Left renal pelvis (tissue), 4 donors: ENCODE results near the gene A4GALT. TPM values are rescaled to one million over a fixed set of nuclear protein-coding genes. Genes with fewer than 3 reads are reported as not detected.

Source experiments
- DNase-seq, 4 donors: peaks; one replicate each; pipeline ENCODE4 v3.0.0-alpha.2; 2013; ENCODE audit warnings: low read depth in 4 of 4, low spot score in 3 of 4
- polyA plus RNA-seq, 4 donors: library from polyadenylated mRNA; unstranded; fragments of 120-200 nt; gene quantifications; one replicate each; pipeline ENCODE4 v1.2.1, GENCODE V29; 2013; ENCODE audit not compliant: insufficient read length in 4 of 4

The A4GALT gene
- polyA plus RNA-seq, 4 donors, result 1.8 to 23.3 (median 15.1) TPM

- DNase-seq, result no peak
These were observed 13.2 kb downstream of the A4GALT start for GRCh38 chr22:42707496-42707895.

GRCh38 chr22:42704896-42705295, 15.8 kb downstream of the A4GALT start:
- no peak for DNase-seq

- DNase-seq, result no peak
These were observed 18.0 kb downstream of the A4GALT start for GRCh38 chr22:42702675-42703074.

- no peak for DNase-seq
These were observed 19.0 kb downstream of the A4GALT start for GRCh38 chr22:42701694-42702093.

GRCh38 chr22:42700901-42701300, 19.8 kb downstream of the A4GALT start:
- DNase-seq, result no peak

- DNase-seq, result no peak
These were observed 20.3 kb downstream of the A4GALT start for GRCh38 chr22:42700355-42700754.

- no peak for DNase-seq
These were observed 20.7 kb downstream of the A4GALT start for GRCh38 chr22:42699976-42700352.

- no peak for DNase-seq
These were observed 21.2 kb downstream of the A4GALT start for GRCh38 chr22:42699281-42699975.

- DNase-seq, result no peak
These were observed 23.1 kb downstream of the A4GALT start for GRCh38 chr22:42697542-42698013.

GRCh38 chr22:42696331-42696967, 24.2 kb downstream of the A4GALT start:
- no peak for DNase-seq

- DNase-seq, result no peak
These were observed 25.4 kb downstream of the A4GALT start for GRCh38 chr22:42695294-42695693.

- DNase-seq, result no peak
These were observed 26.6 kb downstream of the A4GALT start for GRCh38 chr22:42693763-42694683.

GRCh38 chr22:42693055-42693762, 27.5 kb downstream of the A4GALT start:
- DNase-seq, result no peak

GRCh38 chr22:42692239-42693054, 28.2 kb downstream of the A4GALT start:
- DNase-seq, result no peak

GRCh38 chr22:42691440-42691839, 29.2 kb downstream of the A4GALT start:
- DNase-seq, result no peak

GRCh38 chr22:42688241-42689211, 32.1 kb downstream of the A4GALT start:
- DNase-seq, result peak; percentile 77 to 92 (median 86)

GRCh38 chr22:42686756-42687491, 33.7 kb downstream of the A4GALT start:
- no peak for DNase-seq
